KOPT-K1 (cell line): Measurements from ENCODE around the gene DPF3.

Experiments
- H3K27ac ChIP-seq: fragments of 200-600 bp; sonication (generic); 2 replicates; pipeline ENCODE4 v1.5.1; 2016; ENCODE audit warnings: antibody characterized with exemption, mild to moderate bottlenecking, low read depth, low read length; ENCODE audit not compliant: poor library complexity, severe bottlenecking
- H3K36me3 ChIP-seq: fragments of 200-600 bp; sonication (generic); 2 replicates; pipeline ENCODE4 v1.5.1; 2017; ENCODE audit warnings: antibody characterized with exemption, mild to moderate bottlenecking, low read length, moderate library complexity; ENCODE audit not compliant: insufficient read depth
- H3K9me3 ChIP-seq: fragments of 200-600 bp; sonication (generic); 2 replicates; pipeline ENCODE4 v1.5.1; 2017; ENCODE audit warnings: antibody characterized with exemption, low read length, mild to moderate bottlenecking; ENCODE audit not compliant: insufficient read depth, poor library complexity, severe bottlenecking

The DPF3 gene

GRCh38 chr14:72573725-72574417 lies 320.0 kb downstream of the DPF3 start:
- no peaks in the 10 kb centered on the region for H3K9me3 ChIP-seq

More at GRCh38 chr14:72573725-72574417, 320.0 kb downstream of the DPF3 start:
- Histone ChIP-seq H3K27ac (no peak overlapping the region), H3K36me3 (no peaks in the 10 kb centered on the region)
